Umbilical cord (tissue), 2 donors: ENCODE results near the gene ARFGAP2. TPM values are rescaled to one million over a fixed set of nuclear protein-coding genes. Genes with fewer than 3 reads are reported as not detected.
"Not testable (repeated sequence)": the region's sequence is repeated elsewhere in the genome, so short reads cannot be mapped to it uniquely, and the experiment has no call there.

Experiments
- DNase-seq: peaks from one replicate; pipeline ENCODE4 v3.0.0-alpha.2; 2015; ENCODE audit warnings: low spot score
- total RNA-seq: library from RNA; depleted of rRNA; stranded (reverse); fragments of >200 nt; gene quantifications from one replicate; pipeline ENCODE4 v1.2.3, GENCODE V29; 2014; ENCODE audit warnings: low replicate concordance; ENCODE audit not compliant: insufficient read depth

ARFGAP2 gene
- total RNA-seq = 72.5 TPM

DNA sequence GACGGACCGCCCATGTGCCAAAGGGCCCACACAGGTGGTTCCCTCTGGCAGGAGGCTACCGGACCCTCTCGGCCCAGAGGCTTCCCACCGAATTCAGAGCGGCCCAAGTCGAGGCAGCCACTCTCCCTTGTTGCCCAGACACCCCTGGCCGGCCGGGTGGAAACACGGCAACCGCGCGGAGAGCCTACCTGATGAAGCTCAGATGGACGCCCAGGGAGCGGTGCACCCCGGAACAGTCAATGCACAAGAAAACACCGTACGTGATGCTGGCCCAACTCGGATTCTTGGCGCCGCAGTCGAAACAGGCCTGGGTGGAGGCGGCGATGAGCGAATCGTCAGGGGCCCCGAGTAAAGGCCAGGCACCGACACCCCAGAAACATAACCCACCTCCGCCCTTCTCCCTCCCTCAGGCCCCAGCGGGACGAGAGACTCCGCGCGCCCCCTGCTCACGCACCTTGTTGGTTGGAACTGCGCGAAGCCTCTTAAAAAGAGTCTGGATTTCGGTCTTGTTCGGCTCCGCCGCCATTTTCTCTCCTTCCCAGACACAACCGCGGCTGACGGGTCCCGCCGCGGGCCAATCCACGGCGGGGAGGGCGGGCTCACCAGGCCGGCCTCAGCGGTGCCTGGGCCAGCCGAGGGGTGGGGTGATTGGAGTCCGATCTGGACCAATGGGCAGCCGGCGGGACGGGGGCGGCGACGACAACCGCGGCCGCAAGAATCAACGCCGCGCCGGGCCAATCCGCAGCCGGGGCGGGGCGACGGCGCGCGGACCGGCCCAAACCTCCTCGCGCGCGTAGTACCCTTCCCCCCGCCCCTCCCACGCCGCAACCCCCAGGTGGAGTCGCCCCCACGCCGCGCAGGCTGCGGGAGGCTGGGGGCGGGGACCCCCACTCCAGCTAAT, at the start of gene ARFGAP2:
ARFGAP2 (minus strand) TSS at position 552 of the 901 bp plus-strand sequence; CDS start at position 526, 26 bp downstream.
- DNase-seq = peak; percentile 98

DNA sequence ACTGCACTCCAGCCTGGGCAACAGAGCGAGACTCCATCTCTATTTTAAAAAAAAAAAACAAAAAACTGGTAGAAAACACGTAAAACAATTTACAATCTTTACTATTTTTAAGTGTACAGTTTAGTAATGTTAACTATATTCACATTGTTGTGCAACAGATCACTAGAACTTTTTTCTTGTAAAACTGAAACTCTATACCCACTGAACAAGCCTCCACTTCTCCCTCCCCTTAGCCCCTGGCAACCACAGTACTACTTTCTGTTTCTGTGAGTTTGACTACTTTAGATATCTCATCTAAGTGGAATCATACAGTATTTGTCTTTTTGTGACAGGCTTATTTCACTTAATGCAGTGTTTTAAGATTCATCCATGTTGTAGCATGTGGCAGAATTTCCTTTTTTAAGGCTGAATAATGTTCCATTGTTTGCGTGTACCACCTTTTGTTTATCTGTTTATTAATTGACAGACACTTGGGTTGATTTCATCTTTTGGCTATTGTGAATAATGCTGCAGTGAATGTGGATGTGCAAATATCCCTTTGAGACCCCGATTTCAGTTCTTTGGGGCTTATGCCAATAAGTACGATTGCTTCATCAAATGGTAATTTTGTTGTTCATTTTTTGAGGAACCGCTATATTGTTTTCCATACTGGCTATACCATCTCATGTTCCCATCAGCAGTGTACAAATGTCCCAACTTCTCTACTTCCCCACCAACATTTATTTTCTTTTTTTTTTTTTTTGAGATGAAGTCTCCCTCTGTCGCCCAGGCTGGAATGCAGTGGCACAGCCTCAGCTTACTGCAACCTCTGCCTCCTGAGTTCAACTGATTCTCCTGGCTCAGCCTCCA, 49.1 kb upstream of the ARFGAP2 start:
- no peak for DNase-seq

DNA sequence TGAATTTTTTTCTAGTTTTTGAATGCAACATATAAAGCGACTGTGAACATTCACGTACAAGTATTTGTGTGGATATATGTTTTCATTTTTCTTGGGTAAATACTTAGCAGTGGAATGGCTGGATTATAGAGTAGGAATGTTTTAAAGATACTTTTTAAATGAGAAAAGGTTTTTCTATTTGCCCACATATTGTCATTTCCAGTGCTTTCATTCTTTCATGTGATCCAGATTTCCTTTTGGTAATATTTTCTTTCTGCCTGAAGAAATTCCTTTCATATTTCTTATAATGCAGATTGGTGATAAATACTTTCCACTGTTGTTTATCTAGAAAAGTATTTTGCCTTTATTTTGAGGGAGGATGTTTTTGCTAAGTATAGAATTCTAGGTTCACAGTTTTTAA, 46.0 kb upstream of the ARFGAP2 start:
- DNase-seq = no peak

DNA sequence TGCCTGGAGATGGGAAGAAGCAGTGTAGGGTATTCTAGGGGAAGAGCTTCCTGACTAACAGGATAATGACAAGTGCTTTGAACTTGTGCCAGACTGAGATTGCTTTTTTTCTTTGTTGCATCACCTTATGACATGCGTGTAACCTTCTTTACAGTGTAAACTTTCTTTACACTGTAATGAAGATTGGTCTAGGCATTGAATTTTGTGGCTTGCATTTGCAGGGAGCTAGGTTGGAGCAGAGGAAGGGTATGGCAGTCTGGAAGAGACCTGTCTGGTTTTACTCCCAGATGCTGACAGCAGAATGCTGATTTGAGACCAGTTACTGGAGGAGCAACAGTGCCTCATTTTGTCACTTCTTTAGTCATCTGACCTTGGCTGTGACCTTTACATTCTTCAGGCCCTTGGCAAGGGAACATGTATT, 43.7 kb upstream of the ARFGAP2 start:
- no peak for DNase-seq

- DNase-seq = peak; percentile 86
These were observed 39.6 kb upstream of the ARFGAP2 start for GRCh38 chr11:47216121-47216798.

GRCh38 chr11:47215366-47215910, 38.8 kb upstream of the ARFGAP2 start:
- no peak for DNase-seq

- peak; percentile 96 for DNase-seq
These were observed 37.4 kb upstream of the ARFGAP2 start for GRCh38 chr11:47213950-47214565.

- DNase-seq = no peak
These were observed 36.3 kb upstream of the ARFGAP2 start for GRCh38 chr11:47212938-47213337.

- DNase-seq = no peak
These were observed 31.9 kb upstream of the ARFGAP2 start for GRCh38 chr11:47208628-47209027.

DNA sequence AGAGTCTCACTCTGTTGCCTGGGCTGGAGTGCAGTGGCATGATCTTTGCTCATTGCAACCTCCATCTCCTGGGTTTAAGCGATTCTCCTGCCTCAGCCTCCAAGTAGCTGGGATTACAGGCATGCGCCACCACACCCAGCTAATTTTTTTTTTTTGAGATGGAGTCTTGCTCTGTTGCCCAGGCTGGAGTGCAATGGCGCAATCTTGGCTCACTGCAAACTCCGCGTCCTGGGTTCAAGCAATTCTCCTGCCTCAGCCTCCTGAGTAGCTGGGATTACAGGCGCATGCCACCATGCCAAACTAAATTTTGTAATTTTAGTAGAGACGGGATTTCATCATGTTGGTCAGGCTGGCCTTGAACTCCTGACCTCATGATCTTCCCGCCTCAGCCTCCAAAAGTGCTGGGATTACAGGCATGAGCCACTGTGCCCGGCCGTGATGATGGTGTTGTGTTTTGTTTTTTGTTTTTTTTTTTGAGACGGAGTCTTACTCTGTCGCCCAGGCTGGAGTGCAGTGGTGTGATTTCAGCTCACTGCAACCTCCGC, 31.4 kb upstream of the ARFGAP2 start:
- DNase-seq = not testable (repeated sequence)

DNA sequence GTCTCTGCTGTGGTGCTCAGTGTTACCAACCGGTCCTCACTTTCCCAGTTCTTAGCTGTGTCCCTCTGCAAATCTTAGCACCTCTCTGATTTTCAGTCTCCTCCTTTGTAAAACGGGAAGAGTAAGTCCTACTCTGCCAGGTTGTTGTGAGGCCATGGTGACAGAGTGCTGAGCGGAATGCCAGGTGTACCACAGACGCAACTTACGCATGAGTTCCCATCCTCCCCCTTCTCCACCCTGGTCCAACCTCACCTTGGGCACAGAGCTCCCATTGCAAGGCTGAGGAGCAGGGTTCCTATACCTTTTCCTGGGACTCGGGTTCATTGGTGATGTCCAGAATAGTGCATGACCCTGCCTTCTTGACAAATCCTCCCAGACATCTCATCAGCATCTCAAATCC, 30.8 kb upstream of the ARFGAP2 start:
- DNase-seq = no peak

DNA sequence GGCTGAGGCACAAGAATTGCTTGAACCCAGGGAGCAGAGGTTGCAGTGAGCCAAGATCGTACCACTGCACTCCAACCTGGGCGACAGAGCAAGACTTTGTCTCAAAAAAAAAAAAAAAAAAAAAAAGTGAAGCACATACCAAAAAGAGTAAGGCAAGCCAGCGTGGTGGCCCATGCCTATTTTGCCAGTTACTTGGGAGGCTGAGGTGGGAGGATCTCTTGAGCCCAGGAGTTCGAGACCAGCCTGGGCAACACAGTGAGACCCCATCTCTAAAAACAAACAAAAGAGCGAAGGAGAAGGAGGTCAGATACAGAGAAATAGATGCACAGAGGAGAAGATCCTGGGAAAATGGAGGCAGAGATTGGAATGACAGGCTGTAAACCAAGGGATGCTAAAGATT, 29.9 kb upstream of the ARFGAP2 start:
- not testable (repeated sequence) for DNase-seq

DNA sequence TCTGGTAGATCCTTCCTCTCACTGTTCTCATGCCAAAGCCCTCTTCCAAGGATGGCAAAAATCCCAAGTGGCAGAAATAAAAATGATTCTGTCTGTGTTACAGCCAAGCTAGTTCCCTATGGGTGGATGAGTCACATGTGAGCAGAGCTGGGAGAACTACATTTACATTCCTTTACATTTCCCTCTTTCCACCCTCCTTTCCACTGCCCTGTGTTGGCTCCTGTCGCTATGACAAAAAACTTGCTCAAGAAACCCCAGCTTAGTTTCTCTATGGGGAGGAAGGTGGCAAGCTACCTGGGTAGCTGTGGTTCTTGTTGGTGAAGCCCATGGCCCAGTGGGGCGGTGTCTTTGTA, 27.9 kb upstream of the ARFGAP2 start:
- DNase-seq = peak; percentile 89

GRCh38 chr11:47202576-47202975, 25.9 kb upstream of the ARFGAP2 start:
- peak; percentile 82 for DNase-seq

GRCh38 chr11:47201015-47201414, 24.3 kb upstream of the ARFGAP2 start:
- DNase-seq = no peak

GRCh38 chr11:47198161-47198560, 21.5 kb upstream of the ARFGAP2 start:
- not testable (repeated sequence) for DNase-seq

GRCh38 chr11:47192111-47192510, 15.4 kb upstream of the ARFGAP2 start:
- DNase-seq = no peak

DNA sequence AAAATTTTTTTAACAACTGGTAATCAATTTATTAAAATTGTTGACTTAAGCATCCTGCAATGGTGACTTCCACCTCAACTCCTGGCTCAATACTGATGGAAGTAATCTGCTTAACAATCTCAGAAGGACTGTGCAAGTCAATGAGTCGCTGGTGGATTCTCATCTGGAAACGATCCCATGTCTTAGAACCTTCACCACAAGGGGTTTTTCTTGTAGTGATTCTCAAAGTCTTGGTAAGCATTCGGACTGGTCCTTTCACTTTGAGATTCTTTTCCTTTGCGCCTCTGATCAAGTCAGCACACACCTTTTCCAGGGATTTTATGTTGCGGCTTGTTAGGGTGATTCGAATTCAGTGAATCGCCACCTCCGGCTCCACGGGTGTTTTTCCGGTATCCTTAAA, 14.5 kb upstream of the ARFGAP2 start:
- DNase-seq = not testable (repeated sequence)

DNA sequence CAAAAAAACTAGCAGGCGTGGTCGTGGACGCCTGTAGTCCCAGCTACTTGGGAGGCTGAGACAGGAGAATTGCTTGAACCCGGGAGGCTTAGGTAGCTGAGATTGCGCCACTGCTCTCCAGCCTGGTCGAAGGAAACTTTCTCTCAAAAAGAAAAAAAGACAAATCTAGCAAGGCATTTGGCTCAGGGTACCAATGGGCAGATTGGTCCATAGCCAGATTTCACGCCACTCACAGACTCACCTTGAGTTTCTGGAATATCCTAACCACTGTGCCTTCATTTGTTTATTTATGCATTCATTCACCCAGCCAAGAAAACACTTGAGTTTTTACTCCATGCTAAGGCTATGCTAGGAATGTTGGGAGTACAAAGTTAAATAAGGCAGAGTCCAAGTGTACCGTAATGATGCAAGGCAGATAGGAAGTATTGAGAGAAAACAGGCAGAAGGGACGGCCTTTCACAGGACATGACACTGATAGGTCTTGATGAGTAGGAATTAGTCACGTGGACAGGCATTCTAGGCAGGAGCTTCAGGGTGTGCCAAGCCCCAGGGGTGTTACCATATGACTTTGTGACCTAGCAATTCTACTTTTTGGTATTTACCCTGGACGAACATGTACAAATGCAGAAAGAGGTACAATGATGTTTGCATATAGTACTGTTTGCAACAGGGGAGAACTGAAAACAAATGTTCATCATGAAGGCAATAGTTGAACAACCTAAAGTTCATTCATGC, 12.6 kb upstream of the ARFGAP2 start:
- peak; percentile 75 for DNase-seq

DNA sequence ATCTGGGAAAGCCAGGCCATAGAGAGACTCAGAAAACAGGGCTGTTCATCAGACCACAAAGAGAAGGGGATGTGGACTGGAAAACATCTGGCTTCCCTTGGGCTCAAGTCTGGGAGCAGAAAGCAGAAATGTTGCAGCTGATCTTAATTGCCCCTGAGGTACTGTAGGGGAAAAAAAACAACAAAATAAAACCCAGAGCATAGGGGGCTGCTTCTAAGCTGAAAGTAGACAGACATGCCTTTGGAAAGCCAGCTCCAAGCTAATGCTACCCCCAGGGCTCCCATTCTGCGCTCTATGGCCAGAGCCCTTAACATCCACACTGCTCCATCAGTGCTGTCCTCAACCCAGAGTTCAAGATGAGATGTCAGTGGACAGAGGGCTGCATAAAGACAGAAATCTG, 11.6 kb upstream of the ARFGAP2 start:
- peak; percentile 42 for DNase-seq
